HEK293 (cell line): ENCODE data around the gene FAM149B1.

Source experiments
- CTCF ChIA-PET: fragments of 350-600 bp; formaldehyde crosslinking; extraction: SDS; loops from one replicate; lab custom pipeline; 2021; ENCODE audit warnings: antibody characterized with exemption; lab: Yijun Ruan, JAX
- POLR2A ChIA-PET: fragments of 300-600 bp; formaldehyde crosslinking; extraction: SDS; loops from one replicate; lab custom pipeline; 2020; ENCODE audit warnings: antibody characterized with exemption, inconsistent platforms; lab: Yijun Ruan, JAX
- H3K27ac ChIP-seq: fragments of 200-500 bp; sonication (Bioruptor generic); 2 replicates; pipeline ENCODE4 v1.5.1; 2014; ENCODE audit warnings: low read depth, low read length, control low read depth, inconsistent platforms; ENCODE audit errors: extremely low read depth
- H3K36me3 ChIP-seq, 2 experiments: fragments of 200-500 bp in 1 of 2; sonication (Bioruptor generic) in 1 of 2; 1 replicate in 1 of 2; 2 replicates in 1 of 2; pipeline ENCODE4 v1.5.1; 2014 to 2017; ENCODE audit warnings: inconsistent platforms in 2 of 2, low read length in 2 of 2; ENCODE audit not compliant: control insufficient read depth in 2 of 2, insufficient read depth in 1 of 2
- H3K4me1 ChIP-seq: fragments of 200-500 bp; sonication (Bioruptor generic); 2 replicates; pipeline ENCODE4 v1.5.1; 2014; ENCODE audit warnings: mild to moderate bottlenecking, low read length, inconsistent platforms; ENCODE audit not compliant: control insufficient read depth, insufficient read depth
- H3K4me3 ChIP-seq: 2 replicates; pipeline ENCODE4 v1.5.1; 2011; ENCODE audit warnings: low read depth, mild to moderate bottlenecking, control low read depth, low read length, moderate library complexity
- H3K9me3 ChIP-seq: fragments of 200-500 bp; sonication (Bioruptor generic); 2 replicates; pipeline ENCODE4 v1.5.1; 2014; ENCODE audit warnings: low read depth, low read length, inconsistent platforms; ENCODE audit not compliant: control insufficient read depth, insufficient read depth
- HOXC10 ChIP-seq: sonication (generic); formaldehyde crosslinking; IDR thresholded peaks from 2 replicates; pipeline ENCODE4 v1.8.1; 2023; ENCODE audit warnings: mild to moderate bottlenecking, missing genetic modification reagents
- KLF17 ChIP-seq: fragments of 450-650 bp; formaldehyde crosslinking; IDR thresholded peaks from 2 replicates; pipeline ENCODE4 v1.5.1; 2016; ENCODE audit warnings: missing biosample characterization, missing genetic modification characterization
- KLF7 ChIP-seq: fragments of 450-650 bp; formaldehyde crosslinking; IDR thresholded peaks from 2 replicates; pipeline ENCODE4 v1.5.1; 2016; ENCODE audit warnings: missing biosample characterization, missing genetic modification characterization, borderline replicate concordance
- KLF8 ChIP-seq: fragments of 450-650 bp; formaldehyde crosslinking; IDR thresholded peaks from 2 replicates; pipeline ENCODE4 v1.5.1; 2016; ENCODE audit warnings: missing biosample characterization, missing genetic modification characterization
- SCRT2 ChIP-seq: fragments of 450-650 bp; formaldehyde crosslinking; IDR thresholded peaks from 2 replicates; pipeline ENCODE4 v1.5.1; 2016; ENCODE audit warnings: missing biosample characterization, missing genetic modification characterization
- SP3 ChIP-seq: fragments of 450-650 bp; formaldehyde crosslinking; IDR thresholded peaks from 2 replicates; pipeline ENCODE4 v1.5.1; 2016; ENCODE audit warnings: missing biosample characterization, missing genetic modification characterization
- YY1 ChIP-seq: fragments of 450-650 bp; formaldehyde crosslinking; IDR thresholded peaks from 2 replicates; pipeline ENCODE4 v1.5.1; 2018; ENCODE audit warnings: missing biosample characterization, missing genetic modification characterization
- ZBTB11 ChIP-seq: fragments of 450-650 bp; formaldehyde crosslinking; conservative IDR thresholded peaks from 2 replicates; pipeline ENCODE4 v1.5.1; 2016; ENCODE audit warnings: low read depth, missing biosample characterization, missing genetic modification characterization
- ZBTB17 ChIP-seq: fragments of 450-650 bp; formaldehyde crosslinking; IDR thresholded peaks from 2 replicates; pipeline ENCODE4 v1.5.1; 2016; ENCODE audit warnings: missing biosample characterization, missing genetic modification characterization
- ZBTB21 ChIP-seq: fragments of 450-650 bp; formaldehyde crosslinking; IDR thresholded peaks from 2 replicates; pipeline ENCODE4 v1.5.1; 2017; ENCODE audit warnings: missing biosample characterization, missing genetic modification characterization
- ZBTB44 ChIP-seq: fragments of 450-650 bp; IDR thresholded peaks from 2 replicates; pipeline ENCODE4 v1.5.1; 2018; ENCODE audit warnings: missing biosample characterization, mild to moderate bottlenecking, missing genetic modification characterization
- ZFP41 ChIP-seq: fragments of 450-650 bp; formaldehyde crosslinking; IDR thresholded peaks from 2 replicates; pipeline ENCODE4 v1.5.1; 2016; ENCODE audit warnings: missing biosample characterization, missing genetic modification characterization, borderline replicate concordance
- ZFP69B ChIP-seq: fragments of 450-650 bp; formaldehyde crosslinking; IDR thresholded peaks from 2 replicates; pipeline ENCODE4 v1.5.1; 2016; ENCODE audit warnings: missing biosample characterization, missing genetic modification characterization
- ZIC2 ChIP-seq: fragments of 450-650 bp; formaldehyde crosslinking; IDR thresholded peaks from 2 replicates; pipeline ENCODE4 v1.5.1; 2016; ENCODE audit warnings: missing biosample characterization, missing genetic modification characterization
- ZNF10 ChIP-seq: fragments of 450-650 bp; formaldehyde crosslinking; IDR thresholded peaks from 2 replicates; pipeline ENCODE4 v1.5.1; 2017; ENCODE audit warnings: missing biosample characterization, missing genetic modification characterization
- ZNF24 ChIP-seq: fragments of 450-650 bp; formaldehyde crosslinking; IDR thresholded peaks from 2 replicates; pipeline ENCODE4 v1.5.1; 2016; ENCODE audit warnings: missing biosample characterization, missing genetic modification characterization
- ZNF398 ChIP-seq: fragments of 450-650 bp; formaldehyde crosslinking; IDR thresholded peaks from 2 replicates; pipeline ENCODE4 v1.5.1; 2017; ENCODE audit warnings: missing biosample characterization, missing genetic modification characterization
- ZNF416 ChIP-seq: fragments of 450-650 bp; formaldehyde crosslinking; IDR thresholded peaks from 2 replicates; pipeline ENCODE4 v1.5.1; 2016; ENCODE audit warnings: missing biosample characterization, missing genetic modification characterization
- ZNF518A ChIP-seq: fragments of 450-650 bp; formaldehyde crosslinking; conservative IDR thresholded peaks from 2 replicates; pipeline ENCODE4 v1.5.1; 2016; ENCODE audit warnings: low read depth, missing biosample characterization, missing genetic modification characterization
- ZNF692 ChIP-seq: fragments of 450-650 bp; formaldehyde crosslinking; IDR thresholded peaks from 2 replicates; pipeline ENCODE4 v1.5.1; 2016; ENCODE audit warnings: missing biosample characterization, missing genetic modification characterization
- ZSCAN30 ChIP-seq: fragments of 450-650 bp; IDR thresholded peaks from 2 replicates; pipeline ENCODE4 v1.5.1; 2018; ENCODE audit warnings: missing biosample characterization, mild to moderate bottlenecking, missing genetic modification characterization, moderate library complexity
- ZXDB ChIP-seq: fragments of 450-650 bp; formaldehyde crosslinking; IDR thresholded peaks from 2 replicates; pipeline ENCODE4 v1.5.1; 2016; ENCODE audit warnings: missing biosample characterization, missing genetic modification characterization

Gene FAM149B1

GRCh38 chr10:73167783-73168464 lies at the start of gene FAM149B1, which contains the start of gene ECD:
TSS of gene FAM149B1 (plus strand) at chr10:73168119. CDS start at chr10:73168340, 221 bp downstream.
TSS of gene ECD (minus strand) at chr10:73168008. CDS start at chr10:73163937, 4,071 bp downstream.
- CTCF ChIA-PET, result interaction anchor here (0.9 to 2.9 kb wide), 3 partner anchors 9 to 49 kb away, joined by 3 to 17 read pairs (median 4); no protein-coding TSS in a partner anchor
- POLR2A ChIA-PET, result interaction anchor here (0.7 to 3.3 kb wide), 9 partner anchors 16 to 813 kb away, joined by 3 to 21 read pairs (median 3); partner anchors contain the start of genes DNAJB12, DNAJC9 and P4HA1
- Histone ChIP-seq H3K27ac (peak within 1 kb of the TSS; percentile 56), H3K4me3 (peak within 1 kb of the TSS; percentile 60), H3K36me3 (peaks cover 9 to 15% of the 10 kb centered on the region in 2 experiments), H3K9me3 (no peaks in the 10 kb centered on the region), H3K4me1 (no peaks in the 10 kb centered on the region)
- TF ChIP-seq ZBTB21 (tag by site-specific recombination), result peak; percentile 96
- TF ChIP-seq ZNF416 (tag by site-specific recombination), result no peak
- TF ChIP-seq ZFP41 (tag by site-specific recombination), result no peak
- TF ChIP-seq KLF17 (tag by site-specific recombination), result no peak
- no peak for TF ChIP-seq KLF7 (tag by site-specific recombination)
- TF ChIP-seq ZIC2, result no peak; the same call in 1 of the 2 replicates
- TF ChIP-seq ZXDB, result peak; percentile 94
- peak; percentile 65; the same call in 1 of the 2 replicates for TF ChIP-seq KLF8
- TF ChIP-seq ZBTB11 (tag by site-specific recombination), result peak; percentile 97
- TF ChIP-seq ZSCAN30 (tag by site-specific recombination), result peak; percentile 87; the same call in 1 of the 2 replicates
- TF ChIP-seq SCRT2, result no peak
- TF ChIP-seq ZNF24 (tag by site-specific recombination), result 0 out of 2 replicates have a peak, but pooled peaks have one; percentile 46
- 0 out of 2 replicates have a peak, but pooled peaks have one; percentile 47 for TF ChIP-seq ZNF10 (tag by site-specific recombination)
- TF ChIP-seq ZBTB17, result peak; percentile 95
- TF ChIP-seq SP3 (tag by site-specific recombination), result peak; percentile 69
- peak; percentile 76; the same call in 1 of the 2 replicates for TF ChIP-seq ZNF692
- TF ChIP-seq ZNF398 (tag by site-specific recombination), result peak; percentile 66; the same call in 1 of the 2 replicates
- TF ChIP-seq YY1 (tag by site-specific recombination), result peak; percentile 50; the same call in 1 of the 2 replicates
- no peak for TF ChIP-seq ZBTB44
- TF ChIP-seq ZNF518A, result peak; percentile 95
- no peak for TF ChIP-seq HOXC10 (CRISPR knock-in tag)
- TF ChIP-seq ZFP69B, result 0 out of 2 replicates have a peak, but pooled peaks have one; percentile 45
